Gastrocnemius medialis (tissue), 4 donors: ENCODE data around the gene MCU.
"Not testable (repeated sequence)": the region's sequence is repeated elsewhere in the genome, so short reads cannot be mapped to it uniquely, and the experiment has no call there.

Experiments
- POLR2A ChIP-seq, 2 donors: fragments of 450-650 bp; IDR thresholded peaks; one replicate each; pipeline ENCODE4 v1.6.1; 2017; ENCODE audit warnings: antibody characterized with exemption in 2 of 2, mild to moderate bottlenecking in 2 of 2, moderate library complexity in 2 of 2
- TF ChIP-seq, protein P1 (sequence below), 5 experiments: fragments of 450-650 bp in 3 of 5; fragments of 200-600 bp in 2 of 5; sonication (generic) in 2 of 5; IDR thresholded peaks in 4 of 5; conservative IDR thresholded peaks in 1 of 5; 1 replicate in 4 of 5; 2 replicates in 1 of 5; pipeline ENCODE4 v1.5.1; 2016 to 2019; ENCODE audit warnings: antibody characterized with exemption in 5 of 5, mild to moderate bottlenecking in 3 of 5, moderate library complexity in 3 of 5

- TF ChIP-seq, protein P1, sequence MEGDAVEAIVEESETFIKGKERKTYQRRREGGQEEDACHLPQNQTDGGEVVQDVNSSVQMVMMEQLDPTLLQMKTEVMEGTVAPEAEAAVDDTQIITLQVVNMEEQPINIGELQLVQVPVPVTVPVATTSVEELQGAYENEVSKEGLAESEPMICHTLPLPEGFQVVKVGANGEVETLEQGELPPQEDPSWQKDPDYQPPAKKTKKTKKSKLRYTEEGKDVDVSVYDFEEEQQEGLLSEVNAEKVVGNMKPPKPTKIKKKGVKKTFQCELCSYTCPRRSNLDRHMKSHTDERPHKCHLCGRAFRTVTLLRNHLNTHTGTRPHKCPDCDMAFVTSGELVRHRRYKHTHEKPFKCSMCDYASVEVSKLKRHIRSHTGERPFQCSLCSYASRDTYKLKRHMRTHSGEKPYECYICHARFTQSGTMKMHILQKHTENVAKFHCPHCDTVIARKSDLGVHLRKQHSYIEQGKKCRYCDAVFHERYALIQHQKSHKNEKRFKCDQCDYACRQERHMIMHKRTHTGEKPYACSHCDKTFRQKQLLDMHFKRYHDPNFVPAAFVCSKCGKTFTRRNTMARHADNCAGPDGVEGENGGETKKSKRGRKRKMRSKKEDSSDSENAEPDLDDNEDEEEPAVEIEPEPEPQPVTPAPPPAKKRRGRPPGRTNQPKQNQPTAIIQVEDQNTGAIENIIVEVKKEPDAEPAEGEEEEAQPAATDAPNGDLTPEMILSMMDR (IDR thresholded peaks at IDR 0.05 in 4 of 5, conservative IDR thresholded peaks at IDR 0.05 in 1 of 5): not testable (repeated sequence)
- not testable (repeated sequence) for TF ChIP-seq POLR2A (IDR thresholded peaks at IDR 0.05)
These were observed 212.1 kb downstream of the MCU start for GRCh38 chr10:72903941-72904446.
